ENCODE results near the gene FUT7.

FUT7 gene

GRCh38 chr9:137011156-137011555, 20.7 kb downstream of the FUT7 start:
- no peak overlapping the region for H3K4me3 ChIP-seq (ENCODE audit: low read depth, low read length)
- TF ChIP-seq CTCF (IDR thresholded peaks at IDR 0.05; ENCODE audit: low read depth, low read length, missing control alignments), result no peak
- DNase-seq (ENCODE audit: low read depth), result no peak

GRCh38 chr9:137009938-137010732, 21.8 kb downstream of the FUT7 start:
- TF ChIP-seq CTCF (IDR thresholded peaks at IDR 0.05; ENCODE audit: low read depth, low read length, missing control alignments), result no peak
- DNase-seq (ENCODE audit: low read depth), result no peak
- H3K4me3 ChIP-seq (ENCODE audit: low read depth, low read length), result no peak overlapping the region

GRCh38 chr9:137009217-137009616, 22.7 kb downstream of the FUT7 start:
- no peak overlapping the region for H3K4me3 ChIP-seq (ENCODE audit: low read depth, low read length)
- TF ChIP-seq CTCF (IDR thresholded peaks at IDR 0.05; ENCODE audit: low read depth, low read length, missing control alignments), result no peak
- no peak for DNase-seq (ENCODE audit: low read depth)

GRCh38 chr9:137008312-137008711, 23.6 kb downstream of the FUT7 start:
- no peak for TF ChIP-seq CTCF (IDR thresholded peaks at IDR 0.05; ENCODE audit: low read depth, low read length, missing control alignments)
- no peak overlapping the region for H3K4me3 ChIP-seq (ENCODE audit: low read depth, low read length)
- no peak for DNase-seq (ENCODE audit: low read depth)

GRCh38 chr9:137007816-137008270, 24.0 kb downstream of the FUT7 start:
- TF ChIP-seq CTCF (IDR thresholded peaks at IDR 0.05; ENCODE audit: low read depth, low read length, missing control alignments), result no peak
- no peak for DNase-seq (ENCODE audit: low read depth)
- no peak overlapping the region for H3K4me3 ChIP-seq (ENCODE audit: low read depth, low read length)

- DNase-seq (ENCODE audit: low read depth), result no peak
- no peak overlapping the region for H3K4me3 ChIP-seq (ENCODE audit: low read depth, low read length)
- no peak for TF ChIP-seq CTCF (IDR thresholded peaks at IDR 0.05; ENCODE audit: low read depth, low read length, missing control alignments)
Observed at GRCh38 chr9:137007108-137007815, 24.6 kb downstream of the FUT7 start.
